ENCODE results near the gene CFAP100.
A peak's percentile ranks its signal among the peaks of the same experiment; 100 is the strongest.

Gene CFAP100

GRCh38 chr3:126376444-126376843 lies 18.3 kb upstream of the CFAP100 start:
- TF ChIP-seq GATA2 (IDR thresholded peaks at IDR 0.05; ENCODE audit: low read depth, low read length) = no peak
- TF ChIP-seq GATA3 (IDR thresholded peaks at IDR 0.05; ENCODE audit: low read depth, low read length) = no peak

GRCh38 chr3:126377211-126377610 lies 17.5 kb upstream of the CFAP100 start:
- TF ChIP-seq GATA3 (IDR thresholded peaks at IDR 0.05; ENCODE audit: low read depth, low read length) (no peak), GATA2 (IDR thresholded peaks at IDR 0.05; ENCODE audit: low read depth, low read length) (no peak)

GRCh38 chr3:126378341-126378751 lies 16.4 kb upstream of the CFAP100 start:
- TF ChIP-seq GATA3 (IDR thresholded peaks at IDR 0.05; ENCODE audit: low read depth, low read length) = no peak
- TF ChIP-seq GATA2 (IDR thresholded peaks at IDR 0.05; ENCODE audit: low read depth, low read length) = no peak

- TF ChIP-seq GATA3 (IDR thresholded peaks at IDR 0.05; ENCODE audit: low read depth, low read length) = no peak
These were observed 14.5 kb upstream of the CFAP100 start for GRCh38 chr3:126380011-126380768.

GRCh38 chr3:126381966-126382365 lies 12.7 kb upstream of the CFAP100 start:
- no peak for TF ChIP-seq GATA3 (IDR thresholded peaks at IDR 0.05; ENCODE audit: low read depth, low read length)
- no peak for TF ChIP-seq GATA2 (IDR thresholded peaks at IDR 0.05; ENCODE audit: low read depth, low read length)

- no peak for TF ChIP-seq GATA2 (IDR thresholded peaks at IDR 0.05; ENCODE audit: low read depth, low read length)
These were observed 5.5 kb upstream of the CFAP100 start for GRCh38 chr3:126389112-126389793.

- TF ChIP-seq GATA2 (IDR thresholded peaks at IDR 0.05; ENCODE audit: low read depth, low read length) (no peak), GATA3 (IDR thresholded peaks at IDR 0.05; ENCODE audit: low read depth, low read length) (no peak)
These were observed 4.9 kb upstream of the CFAP100 start for GRCh38 chr3:126389794-126390146.

GRCh38 chr3:126390201-126390600 lies 4.5 kb upstream of the CFAP100 start:
- no peak for TF ChIP-seq GATA2 (IDR thresholded peaks at IDR 0.05; ENCODE audit: low read depth, low read length)
- TF ChIP-seq GATA3 (IDR thresholded peaks at IDR 0.05; ENCODE audit: low read depth, low read length) = no peak

GRCh38 chr3:126390751-126391150 lies 4.0 kb upstream of the CFAP100 start:
- no peak for TF ChIP-seq GATA2 (IDR thresholded peaks at IDR 0.05; ENCODE audit: low read depth, low read length)
- TF ChIP-seq GATA3 (IDR thresholded peaks at IDR 0.05; ENCODE audit: low read depth, low read length) = no peak

GRCh38 chr3:126391631-126392030 lies 3.1 kb upstream of the CFAP100 start:
- TF ChIP-seq GATA3 (IDR thresholded peaks at IDR 0.05; ENCODE audit: low read depth, low read length) = no peak
- TF ChIP-seq GATA2 (IDR thresholded peaks at IDR 0.05; ENCODE audit: low read depth, low read length) = peak; percentile 60

GRCh38 chr3:126392246-126392645 lies 2.5 kb upstream of the CFAP100 start:
- TF ChIP-seq GATA3 (IDR thresholded peaks at IDR 0.05; ENCODE audit: low read depth, low read length) (no peak), GATA2 (IDR thresholded peaks at IDR 0.05; ENCODE audit: low read depth, low read length) (no peak)

GRCh38 chr3:126393563-126393962 lies 1.1 kb upstream of the CFAP100 start:
- TF ChIP-seq GATA2 (IDR thresholded peaks at IDR 0.05; ENCODE audit: low read depth, low read length) (no peak), GATA3 (IDR thresholded peaks at IDR 0.05; ENCODE audit: low read depth, low read length) (no peak)

GRCh38 chr3:126394977-126395321 lies 240 bp downstream of the CFAP100 start:
- TF ChIP-seq GATA3 (IDR thresholded peaks at IDR 0.05; ENCODE audit: low read depth, low read length) = no peak
- no peak for TF ChIP-seq GATA2 (IDR thresholded peaks at IDR 0.05; ENCODE audit: low read depth, low read length)

- TF ChIP-seq GATA3 (IDR thresholded peaks at IDR 0.05; ENCODE audit: low read depth, low read length) (no peak), GATA2 (IDR thresholded peaks at IDR 0.05; ENCODE audit: low read depth, low read length) (no peak)
These were observed 1.3 kb downstream of the CFAP100 start for GRCh38 chr3:126395846-126396513.

GRCh38 chr3:126396536-126396935 lies 1.8 kb downstream of the CFAP100 start:
- TF ChIP-seq GATA3 (IDR thresholded peaks at IDR 0.05; ENCODE audit: low read depth, low read length) (no peak), GATA2 (IDR thresholded peaks at IDR 0.05; ENCODE audit: low read depth, low read length) (no peak)
